HCT116 (cell line): ENCODE measurements around the gene CNPY1. TPM values are rescaled to one million over a fixed set of nuclear protein-coding genes. Genes with fewer than 3 reads are reported as not detected.

ENCODE experiments used
- ATAC-seq: fragments of 200-7000 bp; cut with Tn5 transposase; 2 replicates; pipeline ENCODE4 v1.9.1; 2020; ENCODE audit warnings: mild to moderate bottlenecking, moderate library complexity
- BruUV-seq: library from RNA; stranded (reverse); fragments of 400-500 nt; replicated peaks from 2 replicates; lab custom pipeline; 2021; lab: Mats Ljungman, UMichigan
- CTCF ChIA-PET: fragments of 300-600 bp; sonication (Branson Sonifier 250); formaldehyde crosslinking; loops from one replicate; lab custom pipeline; 2021; ENCODE audit warnings: antibody characterized with exemption; lab: Charles Lee
- POLR2A ChIA-PET: fragments of 300-600, 350-600 bp; sonication (Branson Sonifier 250); formaldehyde crosslinking; loops from one replicate; lab custom pipeline; 2021; ENCODE audit warnings: antibody characterized with exemption; lab: Charles Lee
- RAD21 ChIA-PET, 2 experiments: fragments of 300-600 bp; sonication (Branson Sonifier 250); formaldehyde crosslinking; loops; one replicate each; lab custom pipeline; 2023; ENCODE audit warnings: low total read pairs in 2 of 2; ENCODE audit not compliant: uncharacterized antibody in 2 of 2, unreplicated experiment in 2 of 2, low non-redundant PET in 1 of 2; lab: Charles Lee
- DNase-seq: peaks from one replicate; pipeline ENCODE4 v3.0.0-alpha.2; 2010; ENCODE audit warnings: low read depth, low spot score
- H2AFZ ChIP-seq: fragments of 200-600 bp; shearing (Covaris generic), sonication (generic); 2 replicates; pipeline ENCODE4 v1.6.1; 2017; ENCODE audit warnings: low read depth, mixed run types, mixed read lengths, antibody characterized with exemption, low read length; ENCODE audit not compliant: poor library complexity, severe bottlenecking
- H3K27ac ChIP-seq: 2 replicates; pipeline ENCODE4 v1.5.1; 2012; ENCODE audit warnings: low read depth, low read length
- H3K27me3 ChIP-seq: fragments of 200-600 bp; sonication (generic); 2 replicates; pipeline ENCODE4 v1.6.1; 2016; ENCODE audit warnings: mixed run types, low read length, mixed read lengths; ENCODE audit not compliant: insufficient read depth
- H3K36me3 ChIP-seq, 2 experiments: fragments of 200-500 bp in 1 of 2; fragments of 200-600 bp in 1 of 2; sonication (Bioruptor generic) in 1 of 2; sonication (generic) in 1 of 2; 2 replicates each; pipeline versions ENCODE4 v1.5.1 to v1.6.1; 2014 to 2016; ENCODE audit warnings: low read length in 2 of 2, inconsistent platforms in 1 of 2, mixed read lengths in 1 of 2, mixed run types in 1 of 2; ENCODE audit not compliant: insufficient read depth in 2 of 2, control insufficient read depth in 1 of 2
- H3K4me1 ChIP-seq, 2 experiments: fragments of 200-600 bp in 1 of 2; sonication (generic) in 1 of 2; 2 replicates each; pipeline versions ENCODE4 v1.5.1 to v1.6.1; 2012 to 2017; ENCODE audit warnings: low read length in 2 of 2, inconsistent platforms in 1 of 2, mild to moderate bottlenecking in 1 of 2, mixed read lengths in 1 of 2, mixed run types in 1 of 2, moderate library complexity in 1 of 2; ENCODE audit not compliant: insufficient read depth in 2 of 2, control insufficient read depth in 1 of 2
- H3K4me2 ChIP-seq: fragments of 200-600 bp; sonication (generic); 2 replicates; pipeline ENCODE4 v1.6.1; 2017; ENCODE audit warnings: mixed run types, low read length, mixed read lengths
- H3K4me3 ChIP-seq, 2 experiments: fragments of 200-600 bp in 1 of 2; sonication (generic) in 1 of 2; replicated peaks in 1 of 2; 2 replicates each; pipeline ENCODE4 v1.5.1; 2011 to 2016; ENCODE audit warnings: low read length in 2 of 2, control low read depth in 1 of 2, low read depth in 1 of 2, mild to moderate bottlenecking in 1 of 2, mixed read lengths in 1 of 2, mixed run types in 1 of 2
- H3K79me2 ChIP-seq: fragments of 200-600 bp; sonication (generic); 2 replicates; pipeline ENCODE4 v1.6.1; 2017; ENCODE audit warnings: mild to moderate bottlenecking, mixed run types, low read length, moderate library complexity, mixed read lengths; ENCODE audit not compliant: insufficient read depth
- H3K9ac ChIP-seq: fragments of 200-600 bp; sonication (generic); 2 replicates; pipeline ENCODE4 v1.6.1; 2016; ENCODE audit warnings: low read length, mixed read lengths
- H3K9me2 ChIP-seq: fragments of 200-600 bp; sonication (generic), shearing (Covaris generic); 2 replicates; pipeline ENCODE4 v1.6.1; 2017; ENCODE audit warnings: mixed run types, mild to moderate bottlenecking, moderate library complexity; ENCODE audit not compliant: insufficient read depth
- H3K9me3 ChIP-seq, 2 experiments: fragments of 200-500 bp in 1 of 2; fragments of 200-600 bp in 1 of 2; sonication (Bioruptor generic) in 1 of 2; sonication (generic) in 1 of 2; 2 replicates each; pipeline ENCODE4 v1.6.1; 2014 to 2017; ENCODE audit warnings: low read length in 2 of 2, mixed read lengths in 2 of 2, inconsistent platforms in 1 of 2, low read depth in 1 of 2, mild to moderate bottlenecking in 1 of 2, mixed run types in 1 of 2, moderate library complexity in 1 of 2; ENCODE audit not compliant: control insufficient read depth in 1 of 2, insufficient read depth in 1 of 2
- H4K20me1 ChIP-seq: fragments of 200-600 bp; sonication (generic), shearing (Covaris generic); 2 replicates; pipeline ENCODE4 v1.6.1; 2017; ENCODE audit warnings: mixed run types, mild to moderate bottlenecking, moderate library complexity; ENCODE audit not compliant: insufficient read depth
- CEBPB ChIP-seq: IDR thresholded peaks from 2 replicates; pipeline ENCODE4 v1.6.1; 2012; ENCODE audit warnings: low read depth
- EGR1 ChIP-seq: IDR thresholded peaks from 2 replicates; pipeline ENCODE4 v1.6.1; 2012; ENCODE audit warnings: low read depth
- ELF1 ChIP-seq: IDR thresholded peaks from 2 replicates; pipeline ENCODE4 v1.6.1; 2012; ENCODE audit warnings: low read depth, borderline replicate concordance
- EZH2 ChIP-seq: fragments of 200-600 bp; sonication (generic); IDR thresholded peaks from 2 replicates; pipeline ENCODE4 v1.6.1; 2017; ENCODE audit warnings: antibody characterized with exemption, mixed run types
- EZH2phosphoT487 ChIP-seq: fragments of 200-600 bp; IDR thresholded peaks from 2 replicates; pipeline ENCODE4 v1.6.1; 2018; ENCODE audit warnings: antibody characterized with exemption, borderline replicate concordance
- JUND ChIP-seq: IDR thresholded peaks from 2 replicates; pipeline ENCODE4 v1.6.1; 2012
- POLR2A ChIP-seq: IDR thresholded peaks from 2 replicates; pipeline ENCODE4 v1.7.0; 2011; ENCODE audit warnings: borderline replicate concordance; ENCODE audit not compliant: insufficient read depth, insufficient read length; ENCODE audit errors: extremely low read depth
- POLR2AphosphoS5 ChIP-seq: IDR thresholded peaks from 2 replicates; pipeline ENCODE4 v1.6.1; 2011; ENCODE audit warnings: mild to moderate bottlenecking, low read depth, low read length, moderate library complexity
- RAD21 ChIP-seq: IDR thresholded peaks from 2 replicates; pipeline ENCODE4 v1.6.1; 2012; ENCODE audit warnings: low read depth, mild to moderate bottlenecking
- SIN3A ChIP-seq: IDR thresholded peaks from 2 replicates; pipeline ENCODE4 v1.6.1; 2012; ENCODE audit warnings: low read depth
- SP1 ChIP-seq: IDR thresholded peaks from 2 replicates; pipeline ENCODE4 v1.6.1; 2012; ENCODE audit warnings: low read depth
- SRF ChIP-seq: IDR thresholded peaks from 2 replicates; pipeline ENCODE4 v1.6.1; 2012; ENCODE audit warnings: low read depth
- TCF7L2 ChIP-seq: IDR thresholded peaks from 2 replicates; pipeline ENCODE4 v1.7.0; 2011; ENCODE audit warnings: borderline replicate concordance, inconsistent platforms; ENCODE audit not compliant: insufficient read depth, insufficient read length; ENCODE audit errors: extremely low read depth
- YY1 ChIP-seq: IDR thresholded peaks from 2 replicates; pipeline ENCODE4 v1.6.1; 2011; ENCODE audit warnings: low read length, low read depth, moderate library complexity, mild to moderate bottlenecking; ENCODE audit not compliant: insufficient replicate concordance; ENCODE audit errors: extremely low read depth
- ZFX ChIP-seq: fragments of 450-650 bp; IDR thresholded peaks from 2 replicates; pipeline ENCODE4 v1.6.1; 2017
- ZNF274 ChIP-seq: fragments of 200-500 bp; sonication (Bioruptor generic); IDR thresholded peaks from 2 replicates; pipeline ENCODE4 v1.6.1; 2014; ENCODE audit warnings: mild to moderate bottlenecking, low read depth, low read length, inconsistent platforms
- intact Hi-C: fragments of 100-400 bp; cut with micrococcal nuclease; formaldehyde crosslinking; loops from 2 replicates; pipeline ENCODE4 v1.10.0; 2022
- total RNA-seq: library from RNA; stranded (reverse); gene quantifications from one replicate; pipeline ENCODE4 v1.2.1, GENCODE V29; 2021; ENCODE audit not compliant: unreplicated experiment
- TF ChIP-seq, protein P1 (sequence below), 3 experiments: fragments of 200-600 bp in 1 of 3; sonication (generic) in 1 of 3; IDR thresholded peaks in 2 of 3; conservative IDR thresholded peaks in 1 of 3; 2 replicates each; pipeline ENCODE4 v1.5.1; 2012 to 2017; ENCODE audit warnings: low read depth in 2 of 3, low read length in 2 of 3, antibody characterized with exemption in 1 of 3, borderline replicate concordance in 1 of 3, control low read depth in 1 of 3, mild to moderate bottlenecking in 1 of 3, mixed read lengths in 1 of 3, mixed run types in 1 of 3, moderate library complexity in 1 of 3; ENCODE audit not compliant: insufficient read depth in 1 of 3
- TF ChIP-seq, protein P2 (sequence below): IDR thresholded peaks from 2 replicates; pipeline ENCODE4 v1.6.1; 2012
- TF ChIP-seq, protein P3 (sequence below): IDR thresholded peaks from 2 replicates; pipeline ENCODE4 v1.6.1; 2012
- TF ChIP-seq, protein P4 (sequence below): IDR thresholded peaks from 2 replicates; pipeline ENCODE4 v1.6.1; 2011; ENCODE audit warnings: mild to moderate bottlenecking, low read length, moderate library complexity; ENCODE audit not compliant: insufficient replicate concordance; ENCODE audit errors: extremely low read depth

The CNPY1 gene
- total RNA-seq, 1 experiment from 2014 or later, result not detected

DNA sequence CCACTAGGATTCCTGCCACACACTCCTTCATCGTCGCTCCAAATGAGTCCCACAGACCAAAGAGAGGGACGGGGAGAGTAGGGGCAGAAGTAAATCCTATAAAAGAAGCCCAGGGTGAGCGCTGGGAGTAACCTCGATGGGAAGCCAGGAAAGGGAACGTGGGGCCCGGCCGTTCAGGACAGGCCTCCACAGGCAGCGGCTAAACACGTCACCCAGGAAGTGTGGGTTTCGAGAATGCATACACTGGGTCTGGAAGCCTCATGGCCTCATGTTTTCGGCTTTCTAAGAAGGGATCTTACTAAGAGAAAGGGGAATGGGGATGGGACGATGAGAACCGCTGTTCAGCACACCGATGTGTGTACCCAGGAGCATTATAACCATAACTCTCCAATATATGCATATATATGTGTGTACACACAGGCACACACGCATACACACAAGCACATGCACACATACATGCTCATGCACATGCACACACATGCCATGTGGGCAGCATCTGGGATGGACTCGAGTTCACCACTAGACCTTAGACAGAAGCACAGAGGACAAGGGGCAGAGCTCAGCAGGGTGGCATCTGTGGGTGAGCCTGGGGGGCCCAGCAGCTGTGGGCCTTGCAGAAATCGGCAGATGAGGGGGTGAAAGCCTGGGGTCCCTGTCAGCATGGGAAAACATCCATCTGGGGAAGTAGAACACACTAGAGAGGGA is 14.8 kb upstream of the CNPY1 start:
- no peaks in the 10 kb centered on the region for H4K20me1 ChIP-seq
- BruUV-seq, result no TSS peak
- ATAC-seq, result no peak; the same call in 1 of the 2 replicates
- no peak overlapping the region for H2AFZ ChIP-seq
- no peaks in the 10 kb centered on the region for H3K27me3 ChIP-seq
- CTCF ChIA-PET, result no interaction called here
- POLR2A ChIA-PET, result no interaction called here
- H3K36me3 ChIP-seq, result no peaks in the 10 kb centered on the region
- no peaks in the 10 kb centered on the region for H3K9me3 ChIP-seq
- no peak overlapping the region for H3K4me2 ChIP-seq
- intact Hi-C loops, result no loop called here
- DNase-seq, result no peak
- H3K4me1 ChIP-seq, result no peaks in the 10 kb centered on the region
- no peak overlapping the region for H3K9ac ChIP-seq
- no peak overlapping the region for H3K27ac ChIP-seq
- H3K79me2 ChIP-seq, result no peaks in the 10 kb centered on the region
- TF ChIP-seq ELF1, result no peak
- TF ChIP-seq SP1, result no peak
- TF ChIP-seq EZH2, result no peak
- no peak for TF ChIP-seq RAD21
- no peak for TF ChIP-seq EZH2phosphoT487
- no peak for TF ChIP-seq SRF
- TF ChIP-seq, protein P1, sequence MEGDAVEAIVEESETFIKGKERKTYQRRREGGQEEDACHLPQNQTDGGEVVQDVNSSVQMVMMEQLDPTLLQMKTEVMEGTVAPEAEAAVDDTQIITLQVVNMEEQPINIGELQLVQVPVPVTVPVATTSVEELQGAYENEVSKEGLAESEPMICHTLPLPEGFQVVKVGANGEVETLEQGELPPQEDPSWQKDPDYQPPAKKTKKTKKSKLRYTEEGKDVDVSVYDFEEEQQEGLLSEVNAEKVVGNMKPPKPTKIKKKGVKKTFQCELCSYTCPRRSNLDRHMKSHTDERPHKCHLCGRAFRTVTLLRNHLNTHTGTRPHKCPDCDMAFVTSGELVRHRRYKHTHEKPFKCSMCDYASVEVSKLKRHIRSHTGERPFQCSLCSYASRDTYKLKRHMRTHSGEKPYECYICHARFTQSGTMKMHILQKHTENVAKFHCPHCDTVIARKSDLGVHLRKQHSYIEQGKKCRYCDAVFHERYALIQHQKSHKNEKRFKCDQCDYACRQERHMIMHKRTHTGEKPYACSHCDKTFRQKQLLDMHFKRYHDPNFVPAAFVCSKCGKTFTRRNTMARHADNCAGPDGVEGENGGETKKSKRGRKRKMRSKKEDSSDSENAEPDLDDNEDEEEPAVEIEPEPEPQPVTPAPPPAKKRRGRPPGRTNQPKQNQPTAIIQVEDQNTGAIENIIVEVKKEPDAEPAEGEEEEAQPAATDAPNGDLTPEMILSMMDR (IDR thresholded peaks at IDR 0.05 in 2 of 3, conservative IDR thresholded peaks at IDR 0.05 in 1 of 3; ENCODE audit: borderline replicate concordance in 1 of 3, insufficient read depth in 1 of 3, low read depth in 2 of 3, low read length in 2 of 3), result no peak
- no peak for TF ChIP-seq EGR1
- TF ChIP-seq POLR2A, result no peak
- no peak for TF ChIP-seq ZFX
- no peak for TF ChIP-seq SIN3A
- no peak for TF ChIP-seq CEBPB
- TF ChIP-seq ZNF274, result no peak
- TF ChIP-seq, protein P2, sequence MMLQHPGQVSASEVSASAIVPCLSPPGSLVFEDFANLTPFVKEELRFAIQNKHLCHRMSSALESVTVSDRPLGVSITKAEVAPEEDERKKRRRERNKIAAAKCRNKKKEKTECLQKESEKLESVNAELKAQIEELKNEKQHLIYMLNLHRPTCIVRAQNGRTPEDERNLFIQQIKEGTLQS, result no peak
- TF ChIP-seq, protein P3, sequence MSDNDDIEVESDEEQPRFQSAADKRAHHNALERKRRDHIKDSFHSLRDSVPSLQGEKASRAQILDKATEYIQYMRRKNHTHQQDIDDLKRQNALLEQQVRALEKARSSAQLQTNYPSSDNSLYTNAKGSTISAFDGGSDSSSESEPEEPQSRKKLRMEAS, result no peak
- TF ChIP-seq, protein P4, sequence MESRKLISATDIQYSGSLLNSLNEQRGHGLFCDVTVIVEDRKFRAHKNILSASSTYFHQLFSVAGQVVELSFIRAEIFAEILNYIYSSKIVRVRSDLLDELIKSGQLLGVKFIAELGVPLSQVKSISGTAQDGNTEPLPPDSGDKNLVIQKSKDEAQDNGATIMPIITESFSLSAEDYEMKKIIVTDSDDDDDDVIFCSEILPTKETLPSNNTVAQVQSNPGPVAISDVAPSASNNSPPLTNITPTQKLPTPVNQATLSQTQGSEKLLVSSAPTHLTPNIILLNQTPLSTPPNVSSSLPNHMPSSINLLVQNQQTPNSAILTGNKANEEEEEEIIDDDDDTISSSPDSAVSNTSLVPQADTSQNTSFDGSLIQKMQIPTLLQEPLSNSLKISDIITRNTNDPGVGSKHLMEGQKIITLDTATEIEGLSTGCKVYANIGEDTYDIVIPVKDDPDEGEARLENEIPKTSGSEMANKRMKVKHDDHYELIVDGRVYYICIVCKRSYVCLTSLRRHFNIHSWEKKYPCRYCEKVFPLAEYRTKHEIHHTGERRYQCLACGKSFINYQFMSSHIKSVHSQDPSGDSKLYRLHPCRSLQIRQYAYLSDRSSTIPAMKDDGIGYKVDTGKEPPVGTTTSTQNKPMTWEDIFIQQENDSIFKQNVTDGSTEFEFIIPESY, result no peak
- TF ChIP-seq POLR2AphosphoS5, result no peak
- no peak for TF ChIP-seq JUND
- no peak for TF ChIP-seq TCF7L2
- TF ChIP-seq YY1, result no peak
- no peaks in the 10 kb centered on the region for H3K9me2 ChIP-seq
- no peak overlapping the region for H3K4me3 ChIP-seq
- RAD21 ChIA-PET, result no interaction called here
